Osteocyte (in vitro differentiated cells): ENCODE results near the gene DNAJC11. TPM values are rescaled to one million over a fixed set of nuclear protein-coding genes. Genes with fewer than 3 reads are reported as not detected.
A peak's percentile ranks its signal among the peaks of the same experiment; 100 is the strongest.

Experiments
- DNase-seq: peaks from one replicate; pipeline ENCODE4 v3.0.0; 2021; ENCODE audit warnings: mixed read lengths; ENCODE audit not compliant: unreplicated experiment; ENCODE audit errors: extremely low spot score
- H3K27ac Mint-ChIP-seq: one replicate; pipeline ENCODE4 v1.8.0; 2021; ENCODE audit warnings: mild to moderate bottlenecking, mixed read lengths; ENCODE audit not compliant: unreplicated experiment
- H3K27me3 Mint-ChIP-seq: one replicate; pipeline ENCODE4 v1.8.0; 2021; ENCODE audit warnings: mixed read lengths; ENCODE audit not compliant: unreplicated experiment
- H3K36me3 Mint-ChIP-seq: one replicate; pipeline ENCODE4 v1.8.0; 2021; ENCODE audit warnings: mixed read lengths; ENCODE audit not compliant: unreplicated experiment
- H3K4me1 Mint-ChIP-seq: one replicate; pipeline ENCODE4 v1.8.0; 2021; ENCODE audit warnings: mixed read lengths; ENCODE audit not compliant: unreplicated experiment
- H3K4me3 Mint-ChIP-seq: one replicate; pipeline ENCODE4 v1.8.0; 2021; ENCODE audit warnings: mild to moderate bottlenecking, moderate library complexity, mixed read lengths; ENCODE audit not compliant: unreplicated experiment
- H3K9me3 Mint-ChIP-seq: one replicate; pipeline ENCODE4 v1.8.0; 2021; ENCODE audit warnings: mixed read lengths; ENCODE audit not compliant: unreplicated experiment
- total RNA-seq: library from RNA; stranded (reverse); gene quantifications from 2 replicates; pipeline ENCODE4 v1.2.1, GENCODE V29; 2021
- TF ChIP-seq, protein P1 (sequence below): fragments of 200-600 bp; sonication (generic); IDR thresholded peaks from 2 replicates; pipeline ENCODE4 v1.5.0; 2021; ENCODE audit warnings: antibody characterized with exemption, mild to moderate bottlenecking, moderate library complexity

DNAJC11 gene
- total RNA-seq, 1 donor from 2014 or later, result 52.9 TPM

- peak within 1 kb of the TSS; percentile 86 for H3K4me3 Mint-ChIP-seq
- no peaks in the 10 kb centered on the region for H3K27me3 Mint-ChIP-seq
- TF ChIP-seq, protein P1, sequence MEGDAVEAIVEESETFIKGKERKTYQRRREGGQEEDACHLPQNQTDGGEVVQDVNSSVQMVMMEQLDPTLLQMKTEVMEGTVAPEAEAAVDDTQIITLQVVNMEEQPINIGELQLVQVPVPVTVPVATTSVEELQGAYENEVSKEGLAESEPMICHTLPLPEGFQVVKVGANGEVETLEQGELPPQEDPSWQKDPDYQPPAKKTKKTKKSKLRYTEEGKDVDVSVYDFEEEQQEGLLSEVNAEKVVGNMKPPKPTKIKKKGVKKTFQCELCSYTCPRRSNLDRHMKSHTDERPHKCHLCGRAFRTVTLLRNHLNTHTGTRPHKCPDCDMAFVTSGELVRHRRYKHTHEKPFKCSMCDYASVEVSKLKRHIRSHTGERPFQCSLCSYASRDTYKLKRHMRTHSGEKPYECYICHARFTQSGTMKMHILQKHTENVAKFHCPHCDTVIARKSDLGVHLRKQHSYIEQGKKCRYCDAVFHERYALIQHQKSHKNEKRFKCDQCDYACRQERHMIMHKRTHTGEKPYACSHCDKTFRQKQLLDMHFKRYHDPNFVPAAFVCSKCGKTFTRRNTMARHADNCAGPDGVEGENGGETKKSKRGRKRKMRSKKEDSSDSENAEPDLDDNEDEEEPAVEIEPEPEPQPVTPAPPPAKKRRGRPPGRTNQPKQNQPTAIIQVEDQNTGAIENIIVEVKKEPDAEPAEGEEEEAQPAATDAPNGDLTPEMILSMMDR, result no peak
- H3K4me1 Mint-ChIP-seq, result peaks cover 42% of the 10 kb centered on the region
- peak; percentile 100 for DNase-seq
- H3K36me3 Mint-ChIP-seq, result no peaks in the 10 kb centered on the region
- no peaks in the 10 kb centered on the region for H3K9me3 Mint-ChIP-seq
- H3K27ac Mint-ChIP-seq, result peak within 1 kb of the TSS; percentile 90
Observed at GRCh38 chr1:6613361-6614018, 88.1 kb downstream of the DNAJC11 start, which contains the start of gene PHF13. Gene PHF13 (plus strand): TSS chr1:6613731. CDS start chr1:6614067, 336 bp downstream.

DNA sequence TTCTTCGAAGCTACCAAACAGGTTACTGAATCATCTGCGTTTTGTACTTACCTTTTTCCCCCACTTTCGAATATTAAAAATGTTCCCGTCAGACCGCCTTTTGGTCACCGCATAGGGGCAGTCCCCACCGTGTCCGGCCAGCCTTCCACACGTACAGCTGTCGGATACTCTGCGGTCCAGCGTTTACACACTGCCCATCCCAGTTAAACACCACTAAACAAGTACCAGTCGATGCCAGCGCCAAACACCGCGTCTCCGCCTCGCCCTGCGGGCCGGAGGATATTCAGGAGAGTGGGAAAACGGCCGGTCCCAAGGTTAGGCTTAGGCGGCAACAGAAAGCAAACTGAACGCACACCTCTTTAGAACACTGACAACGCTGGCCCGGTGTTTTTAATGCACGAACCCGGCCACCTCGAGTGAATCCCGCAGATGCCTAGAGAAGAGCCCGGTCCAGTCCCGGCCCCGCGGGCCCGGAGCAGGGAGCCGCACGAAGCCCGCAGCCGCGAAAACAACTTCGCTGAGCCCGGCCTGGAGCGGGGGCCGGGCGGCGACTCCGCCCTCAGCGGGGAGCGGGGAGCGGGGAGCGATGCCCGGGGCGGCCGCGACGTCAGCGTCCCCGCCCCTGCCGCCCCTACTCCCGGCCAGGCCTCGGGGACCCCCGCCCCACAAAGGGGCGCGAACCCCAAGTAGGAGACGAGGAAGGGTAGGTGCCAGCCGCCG lies 88.8 kb downstream of the DNAJC11 start:
- no peaks in the 10 kb centered on the region for H3K27me3 Mint-ChIP-seq
- no peak for DNase-seq
- TF ChIP-seq, protein P1, result peak; percentile 17
- H3K27ac Mint-ChIP-seq, result peak overlapping the region; percentile 90
- H3K9me3 Mint-ChIP-seq, result no peaks in the 10 kb centered on the region
- H3K4me1 Mint-ChIP-seq, result peaks cover 42% of the 10 kb centered on the region
- H3K4me3 Mint-ChIP-seq, result peak overlapping the region; percentile 86
- H3K36me3 Mint-ChIP-seq, result no peaks in the 10 kb centered on the region

- TF ChIP-seq, protein P1, result no peak
- Mint-ChIP-seq H3K4me3 (peak overlapping the region; percentile 74), H3K27me3 (no peaks in the 10 kb centered on the region), H3K9me3 (no peaks in the 10 kb centered on the region), H3K4me1 (peaks cover 31% of the 10 kb centered on the region), H3K36me3 (no peaks in the 10 kb centered on the region), H3K27ac (peak overlapping the region; percentile 99)
- DNase-seq, result no peak
Observed at GRCh38 chr1:6603915-6604558, 97.6 kb downstream of the DNAJC11 start.

- Mint-ChIP-seq H3K27me3 (no peaks in the 10 kb centered on the region), H3K9me3 (no peaks in the 10 kb centered on the region), H3K27ac (peak overlapping the region; percentile 99), H3K36me3 (no peaks in the 10 kb centered on the region), H3K4me1 (peaks cover 31% of the 10 kb centered on the region), H3K4me3 (peak overlapping the region; percentile 74)
- TF ChIP-seq, protein P1, result no peak
- DNase-seq, result no peak
Observed at GRCh38 chr1:6603238-6603914, 98.2 kb downstream of the DNAJC11 start.
